Central memory CD8-positive, alpha-beta T cell (primary cell): ENCODE measurements around the gene GRIA4.
"Not testable (repeated sequence)": the region's sequence is repeated elsewhere in the genome, so short reads cannot be mapped to it uniquely, and the experiment has no call there.

Experiments used
- ATAC-seq: fragments of 150-1000 bp; cut with Tn5 transposase; replicated peaks from 2 replicates; pipeline ENCODE4 v1.10.0; 2022; ENCODE audit warnings: mild to moderate bottlenecking, moderate FRiP score, moderate number of reproducible peaks; ENCODE audit not compliant: poor library complexity, severe bottlenecking; ENCODE audit errors: extremely low read depth
- DNase-seq, 2 donors: peaks; one replicate each; pipeline ENCODE4 v3.0.0; 2021; ENCODE audit warnings: low spot score in 2 of 2
- H3K27ac Mint-ChIP-seq: one replicate; pipeline ENCODE4 v1.8.0; 2022; ENCODE audit warnings: low read depth, mild to moderate bottlenecking, moderate library complexity, mixed read lengths
- H3K27me3 Mint-ChIP-seq: one replicate; pipeline ENCODE4 v1.8.0; 2022; ENCODE audit warnings: mixed read lengths
- H3K36me3 Mint-ChIP-seq: one replicate; pipeline ENCODE4 v1.8.0; 2022; ENCODE audit warnings: mild to moderate bottlenecking, moderate library complexity, mixed read lengths; ENCODE audit not compliant: insufficient read depth
- H3K4me1 Mint-ChIP-seq: one replicate; pipeline ENCODE4 v1.8.0; 2022; ENCODE audit warnings: mixed read lengths
- H3K4me3 Mint-ChIP-seq: one replicate; pipeline ENCODE4 v1.8.0; 2022; ENCODE audit warnings: mild to moderate bottlenecking, moderate library complexity, mixed read lengths
- H3K9me3 Mint-ChIP-seq: one replicate; pipeline ENCODE4 v1.8.0; 2022; ENCODE audit warnings: mixed read lengths

Gene GRIA4

GRCh38 chr11:105741488-105742020 is 131.7 kb downstream of the GRIA4 start:
- Mint-ChIP-seq H3K4me3 (no peak overlapping the region), H3K4me1 (no peaks in the 10 kb centered on the region), H3K27ac (no peak overlapping the region), H3K27me3 (no peaks in the 10 kb centered on the region), H3K9me3 (peaks cover 6% of the 10 kb centered on the region), H3K36me3 (no peaks in the 10 kb centered on the region)
- DNase-seq (no peak), ATAC-seq (no peak)

DNA sequence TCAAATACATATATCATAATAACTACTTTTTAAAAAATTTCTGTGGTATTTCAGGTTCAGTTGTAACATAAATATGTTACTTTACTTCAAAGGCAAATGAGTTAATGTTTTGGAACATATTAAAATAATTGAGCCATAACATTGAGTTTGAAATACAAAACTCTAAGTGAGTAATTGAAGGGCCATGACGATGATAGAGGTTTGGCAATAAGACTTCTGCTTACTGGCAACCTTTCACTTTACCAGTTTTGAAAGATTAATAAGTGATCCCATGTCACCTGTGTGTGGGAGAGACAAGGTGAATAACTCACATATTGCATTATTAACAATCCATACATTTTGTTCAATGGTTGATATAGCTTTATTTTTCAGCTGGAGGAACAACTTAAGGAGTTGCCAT is 144.4 kb downstream of the GRIA4 start:
- DNase-seq (no peak), ATAC-seq (no peak)
- H3K27ac Mint-ChIP-seq, result no peak overlapping the region
- no peaks in the 10 kb centered on the region for H3K4me1 Mint-ChIP-seq
- H3K27me3 Mint-ChIP-seq, result no peaks in the 10 kb centered on the region
- peaks cover 1% of the 10 kb centered on the region for H3K9me3 Mint-ChIP-seq
- no peak overlapping the region for H3K4me3 Mint-ChIP-seq
- H3K36me3 Mint-ChIP-seq, result no peaks in the 10 kb centered on the region

- ATAC-seq (no peak), DNase-seq (no peak)
- Mint-ChIP-seq H3K27me3 (no peaks in the 10 kb centered on the region), H3K27ac (no peak overlapping the region), H3K9me3 (no peaks in the 10 kb centered on the region), H3K4me3 (no peak overlapping the region), H3K36me3 (no peaks in the 10 kb centered on the region), H3K4me1 (no peaks in the 10 kb centered on the region)
These were observed 144.8 kb downstream of the GRIA4 start for GRCh38 chr11:105754716-105755115.

GRCh38 chr11:105757107-105757506 is 147.2 kb downstream of the GRIA4 start:
- ATAC-seq, result no peak
- H3K4me1 Mint-ChIP-seq, result no peaks in the 10 kb centered on the region
- no peak for DNase-seq
- no peak overlapping the region for H3K27ac Mint-ChIP-seq
- no peaks in the 10 kb centered on the region for H3K36me3 Mint-ChIP-seq
- no peaks in the 10 kb centered on the region for H3K27me3 Mint-ChIP-seq
- H3K9me3 Mint-ChIP-seq, result no peaks in the 10 kb centered on the region
- no peak overlapping the region for H3K4me3 Mint-ChIP-seq

- DNase-seq, result no peak
- no peak for ATAC-seq
- no peaks in the 10 kb centered on the region for H3K36me3 Mint-ChIP-seq
- H3K4me3 Mint-ChIP-seq, result no peak overlapping the region
- H3K4me1 Mint-ChIP-seq, result no peaks in the 10 kb centered on the region
- H3K27me3 Mint-ChIP-seq, result no peaks in the 10 kb centered on the region
- H3K9me3 Mint-ChIP-seq, result no peaks in the 10 kb centered on the region
- no peak overlapping the region for H3K27ac Mint-ChIP-seq
These were observed 153.7 kb downstream of the GRIA4 start for GRCh38 chr11:105763594-105763993.

- no peaks in the 10 kb centered on the region for H3K27me3 Mint-ChIP-seq
- ATAC-seq (no peak), DNase-seq (no peak)
- H3K4me3 Mint-ChIP-seq, result no peak overlapping the region
- H3K27ac Mint-ChIP-seq, result no peak overlapping the region
- H3K36me3 Mint-ChIP-seq, result no peaks in the 10 kb centered on the region
- no peaks in the 10 kb centered on the region for H3K9me3 Mint-ChIP-seq
- H3K4me1 Mint-ChIP-seq, result no peaks in the 10 kb centered on the region
These were observed 158.1 kb downstream of the GRIA4 start for GRCh38 chr11:105767931-105768330.

DNA sequence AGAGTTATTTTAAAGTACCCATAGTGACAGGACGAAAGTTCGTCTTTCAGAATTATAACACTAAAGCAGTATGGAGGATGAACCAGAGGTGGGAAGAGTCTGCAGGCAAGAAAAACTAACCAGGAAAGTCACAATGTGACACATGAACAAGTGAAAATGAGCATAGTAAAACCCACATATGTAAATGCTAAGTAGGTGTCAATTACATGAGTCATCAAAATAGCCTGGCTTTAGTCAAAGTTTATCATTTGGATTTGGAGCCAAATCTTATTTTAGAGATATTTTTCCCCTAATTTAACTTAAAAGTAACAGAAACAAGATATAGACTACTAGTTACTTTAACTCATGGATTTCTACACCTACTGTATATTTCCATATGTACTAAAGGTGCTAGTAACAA is 159.8 kb downstream of the GRIA4 start:
- H3K9me3 Mint-ChIP-seq, result no peaks in the 10 kb centered on the region
- no peaks in the 10 kb centered on the region for H3K27me3 Mint-ChIP-seq

DNA sequence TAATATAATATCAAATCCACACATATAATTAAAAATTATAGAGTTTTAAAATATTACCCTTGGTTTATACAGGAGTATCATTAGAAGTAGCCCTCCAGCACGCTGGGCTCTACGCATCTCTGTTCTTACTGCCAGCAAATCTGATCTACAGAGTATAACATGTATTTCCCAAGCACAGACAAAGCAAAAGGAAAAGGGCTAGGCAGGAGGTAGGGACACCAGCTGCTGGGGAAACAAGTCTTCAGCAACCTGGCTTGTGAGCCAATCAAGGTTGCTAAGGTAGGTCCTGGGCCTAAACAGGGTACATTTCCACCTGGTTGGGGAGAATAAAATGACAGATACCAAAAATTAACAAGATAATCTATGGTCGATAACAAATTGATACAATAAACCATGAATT is 163.6 kb downstream of the GRIA4 start:
- not testable (repeated sequence) for H3K4me1 Mint-ChIP-seq, H3K4me3 Mint-ChIP-seq, ATAC-seq, H3K36me3 Mint-ChIP-seq, H3K9me3 Mint-ChIP-seq, H3K27me3 Mint-ChIP-seq, DNase-seq, H3K27ac Mint-ChIP-seq

More for the DNA sequence above, 159.8 kb downstream of the GRIA4 start:
- no peaks in the 10 kb centered on the region for H3K4me1 Mint-ChIP-seq
- no peak overlapping the region for H3K4me3 Mint-ChIP-seq
- H3K36me3 Mint-ChIP-seq, result no peaks in the 10 kb centered on the region
- DNase-seq (no peak), ATAC-seq (no peak)
- no peak overlapping the region for H3K27ac Mint-ChIP-seq

DNA sequence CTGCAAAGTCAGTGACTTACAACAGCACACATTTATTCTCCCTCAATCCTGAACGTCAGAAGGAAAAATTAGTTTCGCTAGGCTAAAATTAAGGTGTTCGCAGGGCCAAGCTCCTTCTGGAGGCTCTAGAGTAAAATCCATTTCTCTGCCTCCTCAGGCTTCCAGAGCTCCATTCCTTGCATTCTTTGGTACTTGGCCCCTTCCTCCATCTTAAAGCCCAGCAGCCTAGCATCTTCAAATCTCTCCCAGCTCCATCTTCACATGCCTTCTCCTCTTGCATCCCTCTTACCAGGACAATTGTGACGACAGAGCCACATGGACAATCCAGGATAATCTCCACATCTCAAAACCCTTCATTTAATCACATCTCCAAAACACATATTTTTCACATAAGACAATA is 165.0 kb downstream of the GRIA4 start:
- Mint-ChIP-seq H3K36me3 (peaks cover 2% of the 10 kb centered on the region), H3K27ac (no peak overlapping the region), H3K4me3 (no peak overlapping the region), H3K4me1 (no peaks in the 10 kb centered on the region), H3K27me3 (no peaks in the 10 kb centered on the region), H3K9me3 (no peaks in the 10 kb centered on the region)
- DNase-seq (no peak), ATAC-seq (no peak)

DNA sequence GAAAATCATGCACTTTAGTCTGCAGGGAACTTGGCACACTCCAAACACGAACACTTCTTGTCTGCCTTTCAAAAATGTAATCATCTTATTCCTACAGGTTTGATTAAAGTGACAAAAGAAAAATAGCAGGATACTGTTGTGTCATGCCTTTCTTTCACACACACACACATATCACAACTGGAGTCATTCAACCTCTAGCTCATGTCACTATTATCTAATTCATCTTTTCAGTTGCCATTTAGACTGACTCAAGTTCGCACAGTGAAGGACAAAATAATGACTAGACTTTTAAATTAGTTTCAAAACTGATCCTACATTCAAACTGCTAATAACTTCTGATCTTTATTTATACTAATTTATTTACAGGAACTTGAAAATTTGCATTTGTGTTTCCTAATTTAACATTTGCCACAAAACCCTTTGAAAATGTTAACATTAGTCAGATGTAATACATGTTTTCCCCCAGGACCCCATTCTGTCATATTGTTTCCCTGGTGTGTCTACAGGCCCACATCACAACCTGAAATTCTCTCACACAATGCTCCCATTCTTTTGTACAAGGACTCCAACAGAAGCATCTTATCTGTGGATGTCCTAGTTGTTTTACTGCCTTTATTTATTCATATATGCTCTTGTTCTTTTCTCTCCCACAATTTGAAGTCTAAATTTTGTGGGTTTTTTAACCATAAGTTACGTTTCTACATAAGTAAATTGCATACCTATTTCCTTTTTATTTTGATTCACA is 171.1 kb downstream of the GRIA4 start:
- no peak overlapping the region for H3K27ac Mint-ChIP-seq
- no peak for ATAC-seq
- H3K9me3 Mint-ChIP-seq, result no peaks in the 10 kb centered on the region
- no peaks in the 10 kb centered on the region for H3K27me3 Mint-ChIP-seq
- H3K36me3 Mint-ChIP-seq, result no peaks in the 10 kb centered on the region
- no peaks in the 10 kb centered on the region for H3K4me1 Mint-ChIP-seq
- no peak overlapping the region for H3K4me3 Mint-ChIP-seq
- DNase-seq, result no peak

- ATAC-seq, result no peak
- no peak for DNase-seq
- Mint-ChIP-seq H3K36me3 (no peaks in the 10 kb centered on the region), H3K27me3 (no peaks in the 10 kb centered on the region), H3K9me3 (no peaks in the 10 kb centered on the region), H3K27ac (no peak overlapping the region), H3K4me3 (no peak overlapping the region), H3K4me1 (no peaks in the 10 kb centered on the region)
These were observed 171.9 kb downstream of the GRIA4 start for GRCh38 chr11:105781807-105782206.

DNA sequence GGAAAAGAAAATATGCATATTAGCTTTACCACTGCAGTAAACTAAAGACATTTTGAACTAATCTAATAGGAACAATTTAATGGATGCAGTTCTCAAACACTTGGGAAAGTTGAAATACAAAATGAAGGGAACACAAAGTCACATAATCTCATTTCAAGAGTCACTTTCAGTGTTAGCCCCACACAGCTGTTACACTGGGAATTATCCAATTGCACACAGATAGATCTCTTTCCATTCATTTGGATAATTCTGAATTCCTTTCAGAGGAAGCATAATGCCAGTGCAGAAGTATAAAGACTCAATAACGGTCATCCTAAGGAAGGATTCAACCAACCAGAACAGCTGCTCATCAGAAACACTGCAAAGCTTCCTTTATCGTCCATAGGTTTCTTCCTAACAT is 173.3 kb downstream of the GRIA4 start:
- no peak for ATAC-seq
- Mint-ChIP-seq H3K4me3 (no peak overlapping the region), H3K27me3 (no peaks in the 10 kb centered on the region), H3K36me3 (no peaks in the 10 kb centered on the region), H3K4me1 (no peaks in the 10 kb centered on the region), H3K27ac (no peak overlapping the region), H3K9me3 (no peaks in the 10 kb centered on the region)
- DNase-seq, result no peak

GRCh38 chr11:105785850-105786249 is 176.0 kb downstream of the GRIA4 start:
- not testable (repeated sequence) for H3K4me1 Mint-ChIP-seq

More at GRCh38 chr11:105785850-105786249, 176.0 kb downstream of the GRIA4 start:
- ATAC-seq, H3K4me3 Mint-ChIP-seq, DNase-seq, H3K36me3 Mint-ChIP-seq, H3K9me3 Mint-ChIP-seq, H3K27me3 Mint-ChIP-seq, H3K27ac Mint-ChIP-seq: not testable (repeated sequence)
